B cell (primary cell): ENCODE data around the gene PRRG2. TPM values are rescaled to one million over a fixed set of nuclear protein-coding genes. Genes with fewer than 3 reads are reported as not detected.
"Not testable (repeated sequence)": the region's sequence is repeated elsewhere in the genome, so short reads cannot be mapped to it uniquely, and the experiment has no call there.

ENCODE experiments used
- ATAC-seq: fragments of 200-7000 bp; cut with Tn5 transposase; one replicate; pipeline ENCODE4 v1.10.0; 2021; ENCODE audit warnings: low read depth, mild to moderate bottlenecking, moderate number of reproducible peaks, moderate library complexity
- CTCF ChIA-PET: fragments of 350-600 bp; sonication (Branson Sonifier 250); formaldehyde crosslinking; loops from one replicate; lab custom pipeline; 2021; ENCODE audit warnings: antibody characterized with exemption, inconsistent platforms; lab: Charles Lee
- POLR2A ChIA-PET: fragments of 350-600 bp; sonication (Branson Sonifier 250); formaldehyde crosslinking; loops from one replicate; lab custom pipeline; 2021; ENCODE audit warnings: antibody characterized with exemption; lab: Charles Lee
- DNase-seq: peaks from one replicate; pipeline ENCODE4 v3.0.0; 2013
- H2AFZ ChIP-seq: 2 replicates; pipeline ENCODE4 v1.6.1; 2012; ENCODE audit warnings: mild to moderate bottlenecking, low read depth, low read length; ENCODE audit not compliant: insufficient read depth, poor library complexity, severe bottlenecking
- H3K27ac ChIP-seq, 2 donors: 1 replicate in 1 of 2; 2 replicates in 1 of 2; pipeline ENCODE4 v1.5.1; 2012 to 2013; ENCODE audit warnings: low read length in 2 of 2, mild to moderate bottlenecking in 2 of 2, moderate library complexity in 1 of 2
- H3K27me3 ChIP-seq, 4 experiments: fragments of 200-600 bp in 1 of 4; sonication (generic) in 1 of 4; replicated peaks in 1 of 4; 1 replicate in 2 of 4; 2 replicates in 2 of 4; pipeline versions ENCODE4 v1.6.1 to v1.7.0; 2013 to 2016; ENCODE audit warnings: low read length in 3 of 4, mild to moderate bottlenecking in 2 of 4, mixed read lengths in 1 of 4, moderate library complexity in 1 of 4; ENCODE audit not compliant: insufficient read depth in 4 of 4, control insufficient read depth in 3 of 4; ENCODE audit errors: control extremely low read depth in 1 of 4
- H3K36me3 ChIP-seq, 2 experiments: replicated peaks in 1 of 2; 1 replicate in 1 of 2; 2 replicates in 1 of 2; pipeline versions ENCODE4 v1.6.1 to v1.7.1; 2013; ENCODE audit warnings: low read length in 1 of 2; ENCODE audit not compliant: insufficient read depth in 2 of 2, control insufficient read depth in 1 of 2; ENCODE audit errors: control extremely low read depth in 1 of 2, extremely low read depth in 1 of 2
- H3K4me1 ChIP-seq, 2 donors: fragments of 200-600 bp in 1 of 2; sonication (generic) in 1 of 2; 1 replicate in 1 of 2; 2 replicates in 1 of 2; pipeline versions ENCODE4 v1.5.1 to v1.6.1; 2013 to 2017; ENCODE audit warnings: low read length in 2 of 2; ENCODE audit not compliant: control insufficient read depth in 2 of 2, insufficient read depth in 2 of 2
- H3K4me2 ChIP-seq: replicated peaks from 2 replicates; pipeline ENCODE3; 2012; ENCODE audit warnings: mild to moderate bottlenecking, low read depth, low read length; ENCODE audit not compliant: poor library complexity, severe bottlenecking
- H3K4me3 ChIP-seq, 5 experiments: fragments of 200-600 bp in 1 of 5; sonication (generic) in 1 of 5; 1 replicate in 3 of 5; 2 replicates in 2 of 5; pipeline versions ENCODE4 v1.5.1 to v1.7.0; 2011 to 2016; ENCODE audit warnings: low read length in 4 of 5, mild to moderate bottlenecking in 4 of 5, low read depth in 2 of 5, control low read depth in 1 of 5, moderate library complexity in 1 of 5; ENCODE audit not compliant: insufficient read depth in 1 of 5; ENCODE audit errors: control extremely low read depth in 1 of 5, extremely low read depth in 1 of 5
- H3K79me2 ChIP-seq: fragments of 200-600 bp; sonication (generic); one replicate; pipeline ENCODE4 v1.6.0; 2016; ENCODE audit warnings: low read length; ENCODE audit not compliant: control insufficient read depth, insufficient read depth
- H3K9ac ChIP-seq: fragments of 200-600 bp; sonication (generic); 2 replicates; pipeline ENCODE4 v1.6.1; 2017; ENCODE audit warnings: mild to moderate bottlenecking, low read length, moderate library complexity
- H3K9me3 ChIP-seq, 3 donors: one replicate each; pipeline versions ENCODE4 v1.6.1 to v1.7.1; 2013; ENCODE audit warnings: low read length in 2 of 3; ENCODE audit not compliant: control insufficient read depth in 2 of 3, insufficient read depth in 1 of 3; ENCODE audit errors: control extremely low read depth in 1 of 3
- H4K20me1 ChIP-seq: 2 replicates; pipeline ENCODE4 v1.6.0; 2012; ENCODE audit warnings: mild to moderate bottlenecking, low read length; ENCODE audit not compliant: insufficient read depth, control insufficient read depth, poor library complexity, severe bottlenecking
- H3K27ac Mint-ChIP-seq: one replicate; pipeline ENCODE4 v1.8.0; 2021; ENCODE audit warnings: mixed read lengths
- H3K27me3 Mint-ChIP-seq: one replicate; pipeline ENCODE4 v1.8.0; 2021; ENCODE audit warnings: mixed read lengths
- H3K4me1 Mint-ChIP-seq: one replicate; pipeline ENCODE4 v1.8.0; 2021; ENCODE audit warnings: mixed read lengths
- H3K4me3 Mint-ChIP-seq: one replicate; pipeline ENCODE4 v1.8.0; 2021; ENCODE audit warnings: mixed read lengths
- H3K9me3 Mint-ChIP-seq: one replicate; pipeline ENCODE4 v1.8.0; 2022; ENCODE audit warnings: mixed read lengths; ENCODE audit not compliant: insufficient read depth
- EZH2 ChIP-seq: IDR thresholded peaks from 2 replicates; pipeline ENCODE4 v1.6.1; 2012; ENCODE audit warnings: borderline replicate concordance, low read depth, mild to moderate bottlenecking, moderate library complexity, low read length; ENCODE audit not compliant: insufficient read depth, poor library complexity, severe bottlenecking
- WGBS: methylation state at CpG from one replicate; pipeline ENCODE4 v1.1.5; 2013; ENCODE audit warnings: missing lambda C conversion rate; ENCODE audit not compliant: insufficient coverage; 5-methylcytosine and 5-hydroxymethylcytosine counted together
- intact Hi-C: fragments of 100-400 bp; cut with micrococcal nuclease; formaldehyde crosslinking; loops from one replicate; pipeline ENCODE4 v1.10.0; 2022
- polyA plus RNA-seq: library from polyadenylated mRNA; depleted of rRNA; stranded (reverse); fragments of >200 nt; gene quantifications from 2 replicates; pipeline ENCODE4 v1.2.3, GENCODE V29; 2012
- total RNA-seq, 2 donors: library from RNA; stranded (reverse); fragments of 120-200 nt in 1 of 2; gene quantifications; 1 replicate in 1 of 2; 2 replicates in 1 of 2; pipeline versions ENCODE4 v1.2.3 to v1.2.4, GENCODE V29; 2013 to 2022
- TF ChIP-seq, protein P1 (sequence below): fragments of 200-600 bp; IDR thresholded peaks from one replicate; pipeline ENCODE4 v1.8.0; 2022; ENCODE audit warnings: antibody characterized with exemption, mild to moderate bottlenecking

PRRG2 gene
- total and polyA plus RNA-seq, 2 donors (not counting 1 experiment from before 2014, with no cell fraction given) = 1.1 to 4.4 TPM

DNA sequence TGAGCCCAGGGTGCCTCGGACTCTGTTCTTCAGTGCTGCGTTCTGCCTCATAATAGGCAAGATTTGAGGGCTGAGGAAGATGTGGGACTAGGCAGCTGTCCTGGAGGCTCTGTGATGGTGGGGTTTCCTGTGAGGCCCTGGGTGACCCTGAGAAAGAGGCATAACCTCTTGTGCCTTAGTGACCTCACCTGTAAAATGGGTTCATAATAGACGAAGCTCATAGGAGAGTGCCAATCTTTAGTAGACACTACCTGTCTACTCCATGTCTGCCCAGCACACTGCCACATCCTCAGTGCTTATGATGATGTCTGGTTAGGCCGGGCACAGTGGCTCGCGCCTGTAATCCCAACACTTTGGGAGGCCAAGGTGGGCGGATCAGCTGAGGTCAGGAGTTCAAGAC is 35.4 kb downstream of the PRRG2 start:
- DNase-seq (no peak), ATAC-seq (no peak)
- no peak overlapping the region for H3K27ac ChIP-seq
- no peaks in the 10 kb centered on the region for H3K4me1 ChIP-seq
- no peaks in the 10 kb centered on the region for H3K27me3 Mint-ChIP-seq
- ChIA-PET POLR2A (interaction anchor here (1.5 kb wide), 1 partner anchor 60 kb away, joined by 3 read pairs; no protein-coding TSS in a partner anchor), CTCF (no interaction called here)
- TF ChIP-seq, protein P1, sequence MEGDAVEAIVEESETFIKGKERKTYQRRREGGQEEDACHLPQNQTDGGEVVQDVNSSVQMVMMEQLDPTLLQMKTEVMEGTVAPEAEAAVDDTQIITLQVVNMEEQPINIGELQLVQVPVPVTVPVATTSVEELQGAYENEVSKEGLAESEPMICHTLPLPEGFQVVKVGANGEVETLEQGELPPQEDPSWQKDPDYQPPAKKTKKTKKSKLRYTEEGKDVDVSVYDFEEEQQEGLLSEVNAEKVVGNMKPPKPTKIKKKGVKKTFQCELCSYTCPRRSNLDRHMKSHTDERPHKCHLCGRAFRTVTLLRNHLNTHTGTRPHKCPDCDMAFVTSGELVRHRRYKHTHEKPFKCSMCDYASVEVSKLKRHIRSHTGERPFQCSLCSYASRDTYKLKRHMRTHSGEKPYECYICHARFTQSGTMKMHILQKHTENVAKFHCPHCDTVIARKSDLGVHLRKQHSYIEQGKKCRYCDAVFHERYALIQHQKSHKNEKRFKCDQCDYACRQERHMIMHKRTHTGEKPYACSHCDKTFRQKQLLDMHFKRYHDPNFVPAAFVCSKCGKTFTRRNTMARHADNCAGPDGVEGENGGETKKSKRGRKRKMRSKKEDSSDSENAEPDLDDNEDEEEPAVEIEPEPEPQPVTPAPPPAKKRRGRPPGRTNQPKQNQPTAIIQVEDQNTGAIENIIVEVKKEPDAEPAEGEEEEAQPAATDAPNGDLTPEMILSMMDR = no peak
- TF ChIP-seq EZH2 = no peak
- H3K27ac Mint-ChIP-seq = no peak overlapping the region
- H3K9ac ChIP-seq = no peak overlapping the region
- 96% methylated on average over 6 of the region's 7 CpGs for WGBS
- H3K36me3 ChIP-seq = peaks cover 11 to 74% of the 10 kb centered on the region in 2 experiments
- no peak overlapping the region for H3K4me3 ChIP-seq
- H3K4me3 Mint-ChIP-seq = no peak overlapping the region
- H4K20me1 ChIP-seq = peaks cover 80% of the 10 kb centered on the region
- no peaks in the 10 kb centered on the region for H3K9me3 Mint-ChIP-seq
- H2AFZ ChIP-seq = no peak overlapping the region
- no peaks in the 10 kb centered on the region for H3K27me3 ChIP-seq
- H3K4me1 Mint-ChIP-seq = peaks cover 9% of the 10 kb centered on the region
- peaks cover 0 to 11% (median 0%) of the 10 kb centered on the region in 3 donors for H3K9me3 ChIP-seq
- H3K79me2 ChIP-seq = peaks cover 53% of the 10 kb centered on the region
- no peak overlapping the region for H3K4me2 ChIP-seq
- intact Hi-C loops = no loop called here

DNA sequence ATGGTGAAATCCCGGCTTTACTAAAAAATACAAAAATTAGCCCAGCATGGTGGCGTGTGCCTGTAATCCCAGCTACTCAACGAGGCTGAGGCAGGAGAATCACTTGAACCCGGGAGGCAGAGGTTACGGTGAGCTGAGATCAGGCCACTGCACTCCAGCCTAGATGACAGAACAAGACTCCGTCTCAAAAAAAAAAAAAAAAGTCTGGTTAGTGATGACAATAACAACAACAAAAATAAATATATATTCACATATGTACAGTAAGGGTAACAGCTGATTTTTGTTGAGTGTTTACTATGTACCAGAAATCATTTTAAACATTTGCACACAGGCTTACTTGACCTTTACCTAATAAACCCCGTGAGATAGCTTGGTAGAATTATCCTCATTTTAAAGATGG is 35.8 kb downstream of the PRRG2 start:
- Mint-ChIP-seq H3K27ac (no peak overlapping the region), H3K27me3 (no peaks in the 10 kb centered on the region), H3K9me3 (no peaks in the 10 kb centered on the region), H3K4me1 (peaks cover 9% of the 10 kb centered on the region), H3K4me3 (no peak overlapping the region)
- CTCF ChIA-PET = interaction anchor here (0.7 kb wide), 1 partner anchor 781 kb away, joined by 3 read pairs; no protein-coding TSS in a partner anchor
- Histone ChIP-seq H3K27me3 (no peaks in the 10 kb centered on the region), H4K20me1 (peaks cover 83% of the 10 kb centered on the region), H3K9me3 (peaks cover 0 to 11% (median 0%) of the 10 kb centered on the region in 3 donors), H3K4me2 (no peak overlapping the region), H3K36me3 (peaks cover 11 to 78% of the 10 kb centered on the region in 2 experiments), H3K27ac (no peak overlapping the region), H3K79me2 (peaks cover 56% of the 10 kb centered on the region), H2AFZ (no peak overlapping the region), H3K9ac (no peak overlapping the region), H3K4me1 (no peaks in the 10 kb centered on the region), H3K4me3 (no peak overlapping the region)
- ATAC-seq (no peak), DNase-seq (no peak)
- no peak for TF ChIP-seq EZH2
- TF ChIP-seq, protein P1 = no peak
- intact Hi-C loops = no loop called here
- POLR2A ChIA-PET = interaction anchor here (1.5 kb wide), 1 partner anchor 60 kb away, joined by 3 read pairs; no protein-coding TSS in a partner anchor
- WGBS = 100% methylated on average over 4 of the region's 7 CpGs

DNA sequence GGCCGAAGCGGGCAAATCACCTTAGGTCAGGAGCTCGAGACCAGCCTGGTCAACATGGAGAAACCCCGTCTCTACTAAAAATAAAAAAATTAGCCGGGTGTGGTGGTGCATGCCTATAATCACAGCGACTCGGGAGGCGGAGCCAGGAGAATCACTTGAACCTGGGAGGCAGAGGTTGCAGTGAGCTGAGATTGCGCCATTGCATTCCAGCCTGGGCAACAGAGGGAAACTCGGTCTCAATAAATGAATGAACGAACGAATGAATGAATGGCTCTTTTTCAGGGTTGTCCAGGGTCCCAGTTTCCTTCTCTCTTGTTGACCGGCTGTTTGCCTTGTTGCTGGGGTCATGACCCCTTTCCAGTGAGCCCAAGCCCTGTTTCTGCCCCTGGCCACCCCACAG is 36.7 kb downstream of the PRRG2 start:
- H3K4me2 ChIP-seq, H3K27me3 ChIP-seq, DNase-seq, H2AFZ ChIP-seq, H3K4me3 ChIP-seq, H3K27ac ChIP-seq, H3K9me3 Mint-ChIP-seq, CTCF ChIA-PET, H3K27me3 Mint-ChIP-seq, H3K27ac Mint-ChIP-seq, ATAC-seq, H3K4me3 Mint-ChIP-seq, H3K9ac ChIP-seq, H3K4me1 ChIP-seq, H3K4me1 Mint-ChIP-seq, intact Hi-C loops: not testable (repeated sequence)
- peaks cover 50% of the 10 kb centered on the region for H3K79me2 ChIP-seq
- POLR2A ChIA-PET = interaction anchor here (0.6 to 1.5 kb wide), 3 partner anchors 25 to 59 kb away, joined by 3 to 4 read pairs (median 3); no protein-coding TSS in a partner anchor
- 99% methylated on average over 11 of the region's 13 CpGs for whole genome bisulfite sequencing
- H4K20me1 ChIP-seq = peaks cover 77% of the 10 kb centered on the region
- H3K9me3 ChIP-seq = peaks cover 0 to 11% (median 0%) of the 10 kb centered on the region in 3 donors
- H3K36me3 ChIP-seq = peaks cover 11 to 74% of the 10 kb centered on the region in 2 experiments
